ENCODE data around the gene GLI1.
"Not testable (repeated sequence)": the region's sequence is repeated elsewhere in the genome, so short reads cannot be mapped to it uniquely, and the experiment has no call there.

GLI1 gene

GRCh38 chr12:57459750-57460467 is at the start of gene GLI1:
TSS of gene GLI1 (plus strand) at chr12:57459785. CDS start at chr12:57463692, 3,907 bp downstream.
- no peaks in the 10 kb centered on the region for H3K27me3 ChIP-seq (ENCODE audit: insufficient read depth, low read length)
- peak within 1 kb of the TSS; percentile 52 for H3K4me3 ChIP-seq (ENCODE audit: low read length)
- H3K9me3 ChIP-seq (ENCODE audit: low read length): no peaks in the 10 kb centered on the region
- H3K4me1 ChIP-seq (ENCODE audit: insufficient read depth, low read length): peaks cover 29% of the 10 kb centered on the region
- peak within 1 kb of the TSS; percentile 66 for H2AFZ ChIP-seq (ENCODE audit: low read depth, low read length)
- no peaks in the 10 kb centered on the region for H3K36me3 ChIP-seq (ENCODE audit: insufficient read depth, low read length)

- Histone ChIP-seq H3K4me1 (ENCODE audit: insufficient read depth, low read length) (peaks cover 11% of the 10 kb centered on the region), H3K27me3 (ENCODE audit: insufficient read depth, low read length) (no peaks in the 10 kb centered on the region), H3K4me3 (ENCODE audit: low read length) (no peak overlapping the region), H3K36me3 (ENCODE audit: insufficient read depth, low read length) (no peaks in the 10 kb centered on the region), H2AFZ (ENCODE audit: low read depth, low read length) (no peak overlapping the region), H3K9me3 (ENCODE audit: low read length) (no peaks in the 10 kb centered on the region)
Observed at GRCh38 chr12:57410534-57410933, 49.1 kb upstream of the GLI1 start.

- H3K4me3 ChIP-seq (ENCODE audit: low read length); H3K27me3 ChIP-seq (ENCODE audit: insufficient read depth, low read length); H2AFZ ChIP-seq (ENCODE audit: low read depth, low read length); H3K36me3 ChIP-seq (ENCODE audit: insufficient read depth, low read length); H3K9me3 ChIP-seq (ENCODE audit: low read length): not testable (repeated sequence)
- H3K4me1 ChIP-seq (ENCODE audit: insufficient read depth, low read length): peaks cover 11% of the 10 kb centered on the region
Observed at GRCh38 chr12:57414160-57414559, 45.4 kb upstream of the GLI1 start.

- H3K4me1 ChIP-seq (ENCODE audit: insufficient read depth, low read length): peaks cover 11% of the 10 kb centered on the region
- no peaks in the 10 kb centered on the region for H3K9me3 ChIP-seq (ENCODE audit: low read length)
- no peak overlapping the region for H2AFZ ChIP-seq (ENCODE audit: low read depth, low read length)
- H3K36me3 ChIP-seq (ENCODE audit: insufficient read depth, low read length): no peaks in the 10 kb centered on the region
- H3K27me3 ChIP-seq (ENCODE audit: insufficient read depth, low read length): no peaks in the 10 kb centered on the region
- no peak overlapping the region for H3K4me3 ChIP-seq (ENCODE audit: low read length)
Observed at GRCh38 chr12:57415088-57415487, 44.5 kb upstream of the GLI1 start.

- Histone ChIP-seq H2AFZ (ENCODE audit: low read depth, low read length) (no peak overlapping the region), H3K27me3 (ENCODE audit: insufficient read depth, low read length) (no peaks in the 10 kb centered on the region), H3K4me3 (ENCODE audit: low read length) (no peak overlapping the region), H3K36me3 (ENCODE audit: insufficient read depth, low read length) (peaks cover under 1% of the 10 kb centered on the region), H3K9me3 (ENCODE audit: low read length) (no peaks in the 10 kb centered on the region), H3K4me1 (ENCODE audit: insufficient read depth, low read length) (peaks cover 11% of the 10 kb centered on the region)
Observed at GRCh38 chr12:57416039-57416996, 43.3 kb upstream of the GLI1 start.

- Histone ChIP-seq H2AFZ (ENCODE audit: low read depth, low read length) (no peak overlapping the region), H3K4me1 (ENCODE audit: insufficient read depth, low read length) (peaks cover 11% of the 10 kb centered on the region), H3K4me3 (ENCODE audit: low read length) (no peak overlapping the region), H3K27me3 (ENCODE audit: insufficient read depth, low read length) (no peaks in the 10 kb centered on the region), H3K36me3 (ENCODE audit: insufficient read depth, low read length) (peaks cover 12% of the 10 kb centered on the region), H3K9me3 (ENCODE audit: low read length) (no peaks in the 10 kb centered on the region)
Observed at GRCh38 chr12:57418255-57418654, 41.3 kb upstream of the GLI1 start.

GRCh38 chr12:57419495-57419894 is 40.1 kb upstream of the GLI1 start:
- Histone ChIP-seq H3K36me3 (ENCODE audit: insufficient read depth, low read length) (peaks cover 12% of the 10 kb centered on the region), H3K4me3 (ENCODE audit: low read length) (no peak overlapping the region), H2AFZ (ENCODE audit: low read depth, low read length) (no peak overlapping the region), H3K27me3 (ENCODE audit: insufficient read depth, low read length) (no peaks in the 10 kb centered on the region), H3K9me3 (ENCODE audit: low read length) (no peaks in the 10 kb centered on the region), H3K4me1 (ENCODE audit: insufficient read depth, low read length) (peaks cover 9% of the 10 kb centered on the region)

GRCh38 chr12:57420482-57420881 is 39.1 kb upstream of the GLI1 start:
- no peaks in the 10 kb centered on the region for H3K4me1 ChIP-seq (ENCODE audit: insufficient read depth, low read length)
- peaks cover 14% of the 10 kb centered on the region for H3K36me3 ChIP-seq (ENCODE audit: insufficient read depth, low read length)
- no peaks in the 10 kb centered on the region for H3K9me3 ChIP-seq (ENCODE audit: low read length)
- H3K27me3 ChIP-seq (ENCODE audit: insufficient read depth, low read length): no peaks in the 10 kb centered on the region
- H2AFZ ChIP-seq (ENCODE audit: low read depth, low read length): no peak overlapping the region
- no peak overlapping the region for H3K4me3 ChIP-seq (ENCODE audit: low read length)

GRCh38 chr12:57426948-57427347 is 32.6 kb upstream of the GLI1 start:
- H2AFZ ChIP-seq (ENCODE audit: low read depth, low read length); H3K4me3 ChIP-seq (ENCODE audit: low read length); H3K27me3 ChIP-seq (ENCODE audit: insufficient read depth, low read length); H3K9me3 ChIP-seq (ENCODE audit: low read length): not testable (repeated sequence)
- Histone ChIP-seq H3K4me1 (ENCODE audit: insufficient read depth, low read length) (peaks cover 11% of the 10 kb centered on the region), H3K36me3 (ENCODE audit: insufficient read depth, low read length) (peaks cover 14% of the 10 kb centered on the region)

GRCh38 chr12:57428965-57429364 is 30.6 kb upstream of the GLI1 start:
- no peak overlapping the region for H3K4me3 ChIP-seq (ENCODE audit: low read length)

GRCh38 chr12:57429473-57430111 is 30.0 kb upstream of the GLI1 start:
- Histone ChIP-seq H3K9me3 (ENCODE audit: low read length) (no peaks in the 10 kb centered on the region), H3K4me3 (ENCODE audit: low read length) (peak overlapping the region; percentile 74), H2AFZ (ENCODE audit: low read depth, low read length) (no peak overlapping the region), H3K36me3 (ENCODE audit: insufficient read depth, low read length) (peaks cover 5% of the 10 kb centered on the region), H3K27me3 (ENCODE audit: insufficient read depth, low read length) (no peaks in the 10 kb centered on the region), H3K4me1 (ENCODE audit: insufficient read depth, low read length) (peaks cover 11% of the 10 kb centered on the region)

More at GRCh38 chr12:57428965-57429364, 30.6 kb upstream of the GLI1 start:
- no peak overlapping the region for H2AFZ ChIP-seq (ENCODE audit: low read depth, low read length)
- peaks cover 11% of the 10 kb centered on the region for H3K4me1 ChIP-seq (ENCODE audit: insufficient read depth, low read length)
- H3K9me3 ChIP-seq (ENCODE audit: low read length): no peaks in the 10 kb centered on the region
- no peaks in the 10 kb centered on the region for H3K27me3 ChIP-seq (ENCODE audit: insufficient read depth, low read length)
- peaks cover 5% of the 10 kb centered on the region for H3K36me3 ChIP-seq (ENCODE audit: insufficient read depth, low read length)

GRCh38 chr12:57430112-57430930 is 29.3 kb upstream of the GLI1 start:
- Histone ChIP-seq H3K27me3 (ENCODE audit: insufficient read depth, low read length) (no peaks in the 10 kb centered on the region), H3K4me1 (ENCODE audit: insufficient read depth, low read length) (peaks cover 11% of the 10 kb centered on the region), H3K36me3 (ENCODE audit: insufficient read depth, low read length) (peaks cover 3% of the 10 kb centered on the region), H3K4me3 (ENCODE audit: low read length) (peak overlapping the region; percentile 74), H2AFZ (ENCODE audit: low read depth, low read length) (no peak overlapping the region), H3K9me3 (ENCODE audit: low read length) (no peaks in the 10 kb centered on the region)
